K562 (cell line): ENCODE results near the gene ALG12. TPM values are rescaled to one million over a fixed set of nuclear protein-coding genes. Genes with fewer than 3 reads are reported as not detected.
A peak's percentile ranks its signal among the peaks of the same experiment; 100 is the strongest.

ENCODE experiments used
- ADNP ChIP-seq: fragments of 200-800 bp; sonication (Bioruptor generic); IDR thresholded peaks from 2 replicates; pipeline ENCODE4 v1.6.1; 2016; ENCODE audit warnings: missing genetic modification characterization, missing compliant biosample characterization
- CREB3L1 ChIP-seq: fragments of 450-650 bp; IDR thresholded peaks from 2 replicates; pipeline ENCODE4 v1.6.1; 2014; ENCODE audit warnings: low read depth, mild to moderate bottlenecking, moderate library complexity, borderline replicate concordance
- ERF ChIP-seq: fragments of 450-650 bp; formaldehyde crosslinking; IDR thresholded peaks from 2 replicates; pipeline ENCODE4 v1.4.0; 2020; ENCODE audit warnings: mild to moderate bottlenecking, mixed read lengths
- GATAD2B ChIP-seq: fragments of 450-650 bp; IDR thresholded peaks from 2 replicates; pipeline ENCODE4 v1.6.1; 2017; ENCODE audit warnings: mild to moderate bottlenecking, borderline replicate concordance
- MEF2A ChIP-seq: IDR thresholded peaks from 2 replicates; pipeline ENCODE4 v1.6.1; 2011; ENCODE audit warnings: low read depth, mild to moderate bottlenecking, low read length, moderate library complexity; ENCODE audit not compliant: control insufficient read depth
- NCOA2 ChIP-seq, 2 experiments: fragments of 450-650 bp; IDR thresholded peaks; 2 replicates each; pipeline ENCODE4 v1.6.1; 2018; ENCODE audit warnings: mild to moderate bottlenecking in 2 of 2, moderate library complexity in 1 of 2; ENCODE audit not compliant: partially characterized antibody in 2 of 2
- NFE2L1 ChIP-seq: fragments of 450-650 bp; IDR thresholded peaks from 2 replicates; pipeline ENCODE4 v1.6.1; 2016; ENCODE audit warnings: missing genetic modification characterization, low read depth, mild to moderate bottlenecking, missing compliant biosample characterization, moderate library complexity, borderline replicate concordance
- NFIX ChIP-seq: fragments of 250-450 bp; sonication (Bioruptor Pico); IDR thresholded peaks from 2 replicates; pipeline ENCODE4 v1.4.0; 2020; ENCODE audit warnings: low read depth, mild to moderate bottlenecking, moderate library complexity
- NR1H2 ChIP-seq: sonication (generic); formaldehyde crosslinking; IDR thresholded peaks from 2 replicates; pipeline ENCODE4 v1.4.0; 2020; ENCODE audit warnings: mild to moderate bottlenecking, missing genetic modification reagents
- PML ChIP-seq: IDR thresholded peaks from 2 replicates; pipeline ENCODE4 v1.6.1; 2012; ENCODE audit warnings: low read length, inconsistent platforms
- RBBP5 ChIP-seq: fragments of 200-600 bp; sonication (generic); IDR thresholded peaks from 2 replicates; pipeline ENCODE4 v1.6.1; 2012; ENCODE audit warnings: borderline replicate concordance, mild to moderate bottlenecking, low read length, control low read depth, inconsistent platforms; ENCODE audit not compliant: insufficient read depth, poor library complexity, severe bottlenecking
- RBM22 ChIP-seq: fragments of 200-400 bp; formaldehyde crosslinking; IDR thresholded peaks from 2 replicates; pipeline ENCODE4 v1.6.1; 2018; ENCODE audit warnings: low read length, low read depth; ENCODE audit not compliant: poor library complexity, severe bottlenecking
- SNAPC5 ChIP-seq: fragments of 250-450 bp; sonication (Bioruptor Pico); IDR thresholded peaks from 2 replicates; pipeline ENCODE4 v1.8.0; 2021; ENCODE audit warnings: moderate library complexity, mild to moderate bottlenecking, inconsistent platforms
- SRSF7 ChIP-seq: fragments of 200-400 bp; formaldehyde crosslinking; optimal IDR thresholded peaks from 2 replicates; pipeline ENCODE3; 2017; ENCODE audit warnings: mild to moderate bottlenecking, low read depth, low read length
- TBP ChIP-seq: optimal IDR thresholded peaks from 2 replicates; pipeline ENCODE3; 2011; ENCODE audit warnings: low read depth, low read length, improper control_type of control experiment
- U2AF1 ChIP-seq: fragments of 200-400 bp; formaldehyde crosslinking; optimal IDR thresholded peaks from 2 replicates; pipeline ENCODE3; 2017; ENCODE audit warnings: mild to moderate bottlenecking, low read depth, low read length, moderate library complexity
- YY1 ChIP-seq, 3 experiments: IDR thresholded peaks; 2 replicates each; pipeline ENCODE4 v1.6.1; 2011; ENCODE audit warnings: low read length in 2 of 3, mild to moderate bottlenecking in 2 of 3, moderate library complexity in 2 of 3, borderline replicate concordance in 1 of 3, control low read depth in 1 of 3, low read depth in 1 of 3; ENCODE audit not compliant: insufficient read depth in 3 of 3, insufficient replicate concordance in 2 of 3, control insufficient read depth in 1 of 3, insufficient read length in 1 of 3; ENCODE audit errors: extremely low read depth in 1 of 3
- ZBTB49 ChIP-seq: sonication (generic); formaldehyde crosslinking; IDR thresholded peaks from 2 replicates; pipeline ENCODE4 v1.8.0; 2022; ENCODE audit warnings: missing genetic modification reagents, mild to moderate bottlenecking, borderline replicate concordance
- ZBTB7A ChIP-seq: IDR thresholded peaks from 2 replicates; pipeline ENCODE4 v1.6.1; 2011; ENCODE audit warnings: low read depth, mild to moderate bottlenecking, low read length, moderate library complexity, borderline replicate concordance; ENCODE audit not compliant: control insufficient read depth
- ZFX ChIP-seq: sonication (generic); formaldehyde crosslinking; IDR thresholded peaks from 2 replicates; pipeline ENCODE4 v1.8.0; 2022; ENCODE audit warnings: mild to moderate bottlenecking, missing genetic modification reagents, moderate library complexity
- ZNF3 ChIP-seq: fragments of 250-450 bp; sonication (Bioruptor Pico); IDR thresholded peaks from 2 replicates; pipeline ENCODE4 v1.5.0; 2021; ENCODE audit warnings: mild to moderate bottlenecking, moderate library complexity
- ZNF354B ChIP-seq: fragments of 250-450 bp; sonication (Bioruptor Pico); IDR thresholded peaks from 2 replicates; pipeline ENCODE4 v1.4.0; 2020
- polyA plus RNA-seq, 8 experiments: library from polyadenylated mRNA; depleted of rRNA in 4 of 8; stranded (reverse) in 5 of 8; unstranded in 3 of 8; fragments of >200 nt; fragmentation: Nextera tagmentation in 2 of 8; fragmentation: Illumina TruSeq in 1 of 8; extraction: Ambion mirVana in 2 of 8; extraction: Trizol in 1 of 8; gene quantifications; 2 replicates each; pipeline versions ENCODE4 v1.2.1 to v1.2.3, GENCODE V29; 2011 to 2014; ENCODE audit warnings: inconsistent platforms in 1 of 8, missing spikeins in 1 of 8
- total RNA-seq, 7 experiments: library from RNA; depleted of rRNA in 6 of 7; stranded (reverse); fragments of >200 nt in 6 of 7; fragmentation: Illumina TruSeq in 2 of 7; extraction: Trizol in 2 of 7; gene quantifications; 2 replicates each; pipeline versions ENCODE4 v1.2.1 to v1.2.3, GENCODE V29; 2011 to 2021; ENCODE audit warnings: low replicate concordance in 1 of 7

ALG12 gene
- total and polyA plus RNA-seq, 9 of the 15 experiments (the other 6 are each of a cell fraction or from before 2014, with no cell fraction given): 0.20 to 8.5 (median 3.4) TPM

GRCh38 chr22:49853981-49854831, 64.0 kb downstream of the ALG12 start (continued):
- TF ChIP-seq U2AF1 (no peak), CREB3L1 (peak; percentile 19; the same call in 1 of the 2 replicates), ZBTB49 (CRISPR knock-in tag) (no peak), ERF (no peak), GATAD2B (no peak), NFE2L1 (no peak), NFIX (CRISPR knock-in tag) (no peak), YY1 (IDR thresholded peaks at IDR 0.05; ENCODE audit: borderline replicate concordance in 1 of 3, control insufficient read depth in 1 of 3, extremely low read depth in 1 of 3, insufficient read depth in 3 of 3, insufficient read length in 1 of 3, insufficient replicate concordance in 2 of 3, low read depth in 1 of 3, low read length in 2 of 3) (peak in 1 of 3 experiments; percentile 11), TBP (no peak), SRSF7 (no peak), SNAPC5 (no peak), ZNF3 (CRISPR knock-in tag) (no peak), ZBTB7A (peak; percentile 83; the same call in 1 of the 2 replicates), ZNF354B (CRISPR knock-in tag) (no peak), RBBP5 (peak; percentile 60), MEF2A (no peak), NCOA2 (IDR thresholded peaks at IDR 0.05; ENCODE audit: partially characterized antibody in 2 of 2) (no peak), ZFX (CRISPR knock-in tag) (peak; percentile 47; the same call in 1 of the 2 replicates), RBM22 (no peak), ADNP (tag) (no peak), PML (no peak), NR1H2 (CRISPR knock-in tag) (no peak)
